Neural cell (in vitro differentiated cells): ENCODE data around the gene COL27A1. TPM values are rescaled to one million over a fixed set of nuclear protein-coding genes. Genes with fewer than 3 reads are reported as not detected.

ENCODE experiments used
- H2AFZ ChIP-seq: fragments of 200-600, 300-800 bp; sonication (generic), shearing (Covaris generic); 2 replicates; pipeline ENCODE4 v1.6.0; 2014; ENCODE audit warnings: low read depth, mild to moderate bottlenecking, antibody characterized with exemption, low read length, moderate library complexity
- H3F3A ChIP-seq: fragments of 200-600 bp; shearing (Covaris generic); 2 replicates; pipeline ENCODE4 v1.6.1; 2016; ENCODE audit warnings: mild to moderate bottlenecking, moderate library complexity, mixed read lengths, antibody characterized with exemption, low read length; ENCODE audit not compliant: insufficient read depth, poor library complexity, severe bottlenecking
- H3K27ac ChIP-seq: fragments of 200-600, 300-800 bp; sonication (generic), shearing (Covaris generic); 2 replicates; pipeline ENCODE4 v1.5.1; 2014; ENCODE audit warnings: mild to moderate bottlenecking, low read length, moderate library complexity
- H3K27me3 ChIP-seq: fragments of 300-800, 200-600 bp; sonication (generic), shearing (Covaris generic); 2 replicates; pipeline ENCODE4 v1.6.0; 2014; ENCODE audit warnings: mild to moderate bottlenecking, low read depth, low read length, moderate library complexity; ENCODE audit not compliant: insufficient read depth
- H3K36me3 ChIP-seq: fragments of 300-800, 200-600 bp; sonication (generic), shearing (Covaris generic); 2 replicates; pipeline ENCODE4 v1.5.1; 2014; ENCODE audit warnings: mild to moderate bottlenecking, antibody characterized with exemption, low read length, moderate library complexity; ENCODE audit not compliant: insufficient read depth
- H3K4me2 ChIP-seq: fragments of 300-800, 200-600 bp; sonication (generic), shearing (Covaris generic); 2 replicates; pipeline ENCODE4 v1.6.0; 2014; ENCODE audit warnings: mild to moderate bottlenecking, low read length
- H3K4me3 ChIP-seq: fragments of 300-800, 200-600 bp; sonication (generic), shearing (Covaris generic); 2 replicates; pipeline ENCODE4 v1.5.1; 2014; ENCODE audit warnings: mild to moderate bottlenecking, low read length, moderate library complexity
- H3K79me2 ChIP-seq: fragments of 200-600 bp; shearing (Covaris generic); replicated peaks from 2 replicates; pipeline ENCODE4 v1.6.0; 2014; ENCODE audit warnings: mild to moderate bottlenecking, low read length, moderate library complexity; ENCODE audit not compliant: insufficient read depth
- H3K9ac ChIP-seq: fragments of 300-800, 200-600 bp; sonication (generic), shearing (Covaris generic); 2 replicates; pipeline ENCODE4 v1.6.1; 2016; ENCODE audit warnings: mild to moderate bottlenecking, low read length, mixed read lengths
- H3K9me2 ChIP-seq: fragments of 200-600 bp; shearing (Covaris generic); 2 replicates; pipeline ENCODE4 v1.6.1; 2016; ENCODE audit warnings: mild to moderate bottlenecking, low read length, mixed read lengths; ENCODE audit not compliant: insufficient read depth
- H3K9me3 ChIP-seq: fragments of 200-600, 300-800 bp; sonication (generic), shearing (Covaris generic); 2 replicates; pipeline ENCODE4 v1.6.1; 2016; ENCODE audit warnings: mild to moderate bottlenecking, mixed run types, low read length, moderate library complexity, mixed read lengths
- H4K20me1 ChIP-seq: fragments of 200-600 bp; shearing (Covaris generic); 2 replicates; pipeline ENCODE4 v1.6.1; 2016; ENCODE audit warnings: mild to moderate bottlenecking, mixed run types; ENCODE audit not compliant: insufficient read depth
- EP300 ChIP-seq: fragments of 450-650 bp; conservative IDR thresholded peaks from 2 replicates; pipeline ENCODE4 v1.6.1; 2014; ENCODE audit warnings: antibody characterized with exemption, mild to moderate bottlenecking, moderate library complexity; ENCODE audit not compliant: poor library complexity, severe bottlenecking
- EZH2 ChIP-seq: fragments of 200-600, 300-800 bp; shearing (Covaris generic), sonication (generic); IDR thresholded peaks from 2 replicates; pipeline ENCODE4 v1.6.1; 2014; ENCODE audit warnings: antibody characterized with exemption, low read length, borderline replicate concordance, mild to moderate bottlenecking; ENCODE audit not compliant: insufficient read depth, poor library complexity, severe bottlenecking
- MXI1 ChIP-seq: fragments of 450-650 bp; conservative IDR thresholded peaks from 2 replicates; pipeline ENCODE4 v1.6.1; 2014; ENCODE audit warnings: antibody characterized with exemption, mild to moderate bottlenecking; ENCODE audit not compliant: poor library complexity, severe bottlenecking
- POLR2AphosphoS5 ChIP-seq: IDR thresholded peaks from 2 replicates; pipeline ENCODE4 v1.6.1; 2012
- RAD21 ChIP-seq: fragments of 450-650 bp; conservative IDR thresholded peaks from 2 replicates; pipeline ENCODE4 v1.6.1; 2014; ENCODE audit warnings: antibody characterized with exemption, mild to moderate bottlenecking, moderate library complexity
- SMC3 ChIP-seq: fragments of 450-650 bp; conservative IDR thresholded peaks from 2 replicates; pipeline ENCODE4 v1.6.1; 2014; ENCODE audit warnings: antibody characterized with exemption, mild to moderate bottlenecking, moderate library complexity; ENCODE audit not compliant: poor library complexity
- TAF1 ChIP-seq: IDR thresholded peaks from 2 replicates; pipeline ENCODE4 v1.6.1; 2012; ENCODE audit warnings: low read depth
- polyA plus RNA-seq: library from polyadenylated mRNA; depleted of rRNA; stranded (reverse); fragments of >200 nt; gene quantifications from 2 replicates; pipeline ENCODE4 v1.2.3, GENCODE V29; 2014
- TF ChIP-seq, protein P1 (sequence below): fragments of 450-650 bp; IDR thresholded peaks from 2 replicates; pipeline ENCODE4 v1.5.1; 2014; ENCODE audit warnings: antibody characterized with exemption, mild to moderate bottlenecking, moderate library complexity; ENCODE audit not compliant: poor library complexity, severe bottlenecking
- TF ChIP-seq, protein P2 (sequence below): IDR thresholded peaks from 2 replicates; pipeline ENCODE4 v1.6.1; 2012; ENCODE audit warnings: borderline replicate concordance

COL27A1 gene
- polyA plus RNA-seq, 1 donor from 2014 or later = 0.25 TPM

DNA sequence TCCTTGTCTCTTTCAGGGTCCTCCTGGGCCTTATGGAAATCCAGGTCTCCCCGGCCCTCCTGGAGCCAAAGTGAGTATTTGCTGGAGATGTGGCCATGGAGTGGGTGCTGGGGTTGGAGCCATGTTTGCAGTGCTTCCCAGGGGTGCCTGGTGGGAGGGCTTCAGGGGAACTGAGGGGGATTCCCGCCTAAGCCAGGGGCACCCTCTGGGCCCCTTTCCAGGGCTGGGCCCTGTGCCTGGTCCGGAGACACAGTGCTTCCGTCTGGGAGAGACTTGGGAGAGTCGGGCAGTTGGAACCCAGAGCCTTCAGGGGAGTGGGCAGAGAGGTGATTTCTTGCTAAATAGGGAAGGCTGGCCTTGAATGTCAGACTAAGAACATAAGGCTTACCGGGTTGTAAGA lies 27.7 kb downstream of the COL27A1 start:
- no peak overlapping the region for H3K9ac ChIP-seq
- no peak overlapping the region for H3K27ac ChIP-seq
- H3K79me2 ChIP-seq = no peaks in the 10 kb centered on the region
- H3K4me2 ChIP-seq = no peak overlapping the region
- no peaks in the 10 kb centered on the region for H4K20me1 ChIP-seq
- H3K9me3 ChIP-seq = no peaks in the 10 kb centered on the region
- TF ChIP-seq SMC3 (no peak), POLR2AphosphoS5 (no peak), MXI1 (no peak), RAD21 (no peak), EP300 (no peak), EZH2 (no peak), TAF1 (no peak)
- TF ChIP-seq, protein P1, sequence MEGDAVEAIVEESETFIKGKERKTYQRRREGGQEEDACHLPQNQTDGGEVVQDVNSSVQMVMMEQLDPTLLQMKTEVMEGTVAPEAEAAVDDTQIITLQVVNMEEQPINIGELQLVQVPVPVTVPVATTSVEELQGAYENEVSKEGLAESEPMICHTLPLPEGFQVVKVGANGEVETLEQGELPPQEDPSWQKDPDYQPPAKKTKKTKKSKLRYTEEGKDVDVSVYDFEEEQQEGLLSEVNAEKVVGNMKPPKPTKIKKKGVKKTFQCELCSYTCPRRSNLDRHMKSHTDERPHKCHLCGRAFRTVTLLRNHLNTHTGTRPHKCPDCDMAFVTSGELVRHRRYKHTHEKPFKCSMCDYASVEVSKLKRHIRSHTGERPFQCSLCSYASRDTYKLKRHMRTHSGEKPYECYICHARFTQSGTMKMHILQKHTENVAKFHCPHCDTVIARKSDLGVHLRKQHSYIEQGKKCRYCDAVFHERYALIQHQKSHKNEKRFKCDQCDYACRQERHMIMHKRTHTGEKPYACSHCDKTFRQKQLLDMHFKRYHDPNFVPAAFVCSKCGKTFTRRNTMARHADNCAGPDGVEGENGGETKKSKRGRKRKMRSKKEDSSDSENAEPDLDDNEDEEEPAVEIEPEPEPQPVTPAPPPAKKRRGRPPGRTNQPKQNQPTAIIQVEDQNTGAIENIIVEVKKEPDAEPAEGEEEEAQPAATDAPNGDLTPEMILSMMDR = no peak
- TF ChIP-seq, protein P2, sequence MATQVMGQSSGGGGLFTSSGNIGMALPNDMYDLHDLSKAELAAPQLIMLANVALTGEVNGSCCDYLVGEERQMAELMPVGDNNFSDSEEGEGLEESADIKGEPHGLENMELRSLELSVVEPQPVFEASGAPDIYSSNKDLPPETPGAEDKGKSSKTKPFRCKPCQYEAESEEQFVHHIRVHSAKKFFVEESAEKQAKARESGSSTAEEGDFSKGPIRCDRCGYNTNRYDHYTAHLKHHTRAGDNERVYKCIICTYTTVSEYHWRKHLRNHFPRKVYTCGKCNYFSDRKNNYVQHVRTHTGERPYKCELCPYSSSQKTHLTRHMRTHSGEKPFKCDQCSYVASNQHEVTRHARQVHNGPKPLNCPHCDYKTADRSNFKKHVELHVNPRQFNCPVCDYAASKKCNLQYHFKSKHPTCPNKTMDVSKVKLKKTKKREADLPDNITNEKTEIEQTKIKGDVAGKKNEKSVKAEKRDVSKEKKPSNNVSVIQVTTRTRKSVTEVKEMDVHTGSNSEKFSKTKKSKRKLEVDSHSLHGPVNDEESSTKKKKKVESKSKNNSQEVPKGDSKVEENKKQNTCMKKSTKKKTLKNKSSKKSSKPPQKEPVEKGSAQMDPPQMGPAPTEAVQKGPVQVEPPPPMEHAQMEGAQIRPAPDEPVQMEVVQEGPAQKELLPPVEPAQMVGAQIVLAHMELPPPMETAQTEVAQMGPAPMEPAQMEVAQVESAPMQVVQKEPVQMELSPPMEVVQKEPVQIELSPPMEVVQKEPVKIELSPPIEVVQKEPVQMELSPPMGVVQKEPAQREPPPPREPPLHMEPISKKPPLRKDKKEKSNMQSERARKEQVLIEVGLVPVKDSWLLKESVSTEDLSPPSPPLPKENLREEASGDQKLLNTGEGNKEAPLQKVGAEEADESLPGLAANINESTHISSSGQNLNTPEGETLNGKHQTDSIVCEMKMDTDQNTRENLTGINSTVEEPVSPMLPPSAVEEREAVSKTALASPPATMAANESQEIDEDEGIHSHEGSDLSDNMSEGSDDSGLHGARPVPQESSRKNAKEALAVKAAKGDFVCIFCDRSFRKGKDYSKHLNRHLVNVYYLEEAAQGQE = no peak
- no peak overlapping the region for H2AFZ ChIP-seq
- H3K9me2 ChIP-seq = no peaks in the 10 kb centered on the region
- H3K36me3 ChIP-seq = no peaks in the 10 kb centered on the region
- no peaks in the 10 kb centered on the region for H3K27me3 ChIP-seq
- H3F3A ChIP-seq = no peaks in the 10 kb centered on the region
- H3K4me3 ChIP-seq = no peak overlapping the region

DNA sequence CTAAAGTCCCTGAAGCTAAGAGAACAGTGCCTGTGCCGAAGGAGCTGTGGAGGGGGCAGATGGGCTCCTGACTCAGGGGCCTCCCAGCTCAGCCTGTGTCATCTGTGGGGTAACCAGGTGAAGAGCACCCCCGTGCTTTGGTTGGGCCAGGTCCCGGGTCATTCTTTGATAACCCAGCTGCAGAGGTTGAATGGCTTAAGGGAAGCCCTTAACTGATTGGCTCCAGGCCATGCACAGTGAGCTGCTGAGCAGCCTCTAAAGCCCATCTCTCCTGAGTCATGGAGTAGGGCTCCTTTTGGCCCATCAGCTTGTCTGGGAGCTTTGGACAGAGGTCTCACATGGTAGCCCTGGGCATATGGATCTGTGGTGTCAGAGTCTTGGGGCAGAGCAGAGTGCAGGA lies 28.7 kb downstream of the COL27A1 start:
- H3K4me2 ChIP-seq = no peak overlapping the region

More for the DNA sequence above, 28.7 kb downstream of the COL27A1 start:
- Histone ChIP-seq H3K27ac (no peak overlapping the region), H3K9ac (no peak overlapping the region), H3K79me2 (no peaks in the 10 kb centered on the region), H3F3A (no peaks in the 10 kb centered on the region), H3K9me3 (no peaks in the 10 kb centered on the region), H4K20me1 (no peaks in the 10 kb centered on the region), H3K9me2 (no peaks in the 10 kb centered on the region), H2AFZ (no peak overlapping the region), H3K4me3 (no peak overlapping the region), H3K36me3 (no peaks in the 10 kb centered on the region), H3K27me3 (no peaks in the 10 kb centered on the region)
- TF ChIP-seq RAD21 (no peak), TAF1 (no peak), EP300 (no peak)
- TF ChIP-seq, protein P2 = no peak
